ENCODE data around the gene PTPRQ. TPM values are rescaled to one million over a fixed set of nuclear protein-coding genes. Genes with fewer than 3 reads are reported as not detected.
A peak's percentile ranks its signal among the peaks of the same experiment; 100 is the strongest.
"Not testable (repeated sequence)": the region's sequence is repeated elsewhere in the genome, so short reads cannot be mapped to it uniquely, and the experiment has no call there.

PTPRQ gene
- total RNA-seq, 1 experiment from 2014 or later: 0.17 TPM

GRCh38 chr12:80461851-80462250, 17.8 kb downstream of the PTPRQ start:
- not testable (repeated sequence) for DNase-seq (ENCODE audit: extremely low read depth, low read depth)

- DNase-seq (ENCODE audit: extremely low read depth, low read depth): no peak
Measured at GRCh38 chr12:80469681-80470080, 25.6 kb downstream of the PTPRQ start.

GRCh38 chr12:80470403-80470802, 26.4 kb downstream of the PTPRQ start:
- no peak for DNase-seq (ENCODE audit: extremely low read depth, low read depth)

- no peak for DNase-seq (ENCODE audit: extremely low read depth, low read depth)
Measured at GRCh38 chr12:80472236-80472635, 28.2 kb downstream of the PTPRQ start.

- DNase-seq (ENCODE audit: extremely low read depth, low read depth): peak; percentile 49
Measured at GRCh38 chr12:80472911-80473500, 29.0 kb downstream of the PTPRQ start.

- DNase-seq (ENCODE audit: extremely low read depth, low read depth): not testable (repeated sequence)
Measured at GRCh38 chr12:80477521-80478145, 33.6 kb downstream of the PTPRQ start.

- no peak for DNase-seq (ENCODE audit: extremely low read depth, low read depth)
Measured at GRCh38 chr12:80484746-80485145, 40.7 kb downstream of the PTPRQ start.

GRCh38 chr12:80485222-80485987, 41.4 kb downstream of the PTPRQ start:
- DNase-seq (ENCODE audit: extremely low read depth, low read depth): no peak

- DNase-seq (ENCODE audit: extremely low read depth, low read depth): no peak
Measured at GRCh38 chr12:80490329-80490728, 46.3 kb downstream of the PTPRQ start.

GRCh38 chr12:80491166-80491565, 47.1 kb downstream of the PTPRQ start:
- DNase-seq (ENCODE audit: extremely low read depth, low read depth): no peak

- DNase-seq (ENCODE audit: extremely low read depth, low read depth): no peak
Measured at GRCh38 chr12:80493466-80493865, 49.4 kb downstream of the PTPRQ start.

GRCh38 chr12:80494836-80495235, 50.8 kb downstream of the PTPRQ start:
- no peak for DNase-seq (ENCODE audit: extremely low read depth, low read depth)

GRCh38 chr12:80498059-80498728, 54.2 kb downstream of the PTPRQ start:
- no peak for DNase-seq (ENCODE audit: extremely low read depth, low read depth)

GRCh38 chr12:80504389-80505163, 60.5 kb downstream of the PTPRQ start:
- no peak for DNase-seq (ENCODE audit: extremely low read depth, low read depth)

GRCh38 chr12:80509781-80510556, 65.9 kb downstream of the PTPRQ start:
- DNase-seq (ENCODE audit: extremely low read depth, low read depth): peak; percentile 46

GRCh38 chr12:80512781-80513180, 68.7 kb downstream of the PTPRQ start:
- no peak for DNase-seq (ENCODE audit: extremely low read depth, low read depth)

GRCh38 chr12:80513211-80513610, 69.2 kb downstream of the PTPRQ start:
- no peak for DNase-seq (ENCODE audit: extremely low read depth, low read depth)

GRCh38 chr12:80517655-80518054, 73.6 kb downstream of the PTPRQ start:
- no peak for DNase-seq (ENCODE audit: extremely low read depth, low read depth)

GRCh38 chr12:80531646-80532045, 87.6 kb downstream of the PTPRQ start:
- no peak for DNase-seq (ENCODE audit: extremely low read depth, low read depth)

- no peak for DNase-seq (ENCODE audit: extremely low read depth, low read depth)
Measured at GRCh38 chr12:80539029-80539428, 95.0 kb downstream of the PTPRQ start.
